Hematopoietic multipotent progenitor cell treated with erythropoietin and hydrocortisone succinate and interleukin-3 and kit ligand, for 6 days (in vitro differentiated cells): ENCODE data around the gene FILIP1L.

Experiments
- DNase-seq: peaks from one replicate; pipeline ENCODE4 v3.0.0-alpha.2; 2015

FILIP1L gene

DNA sequence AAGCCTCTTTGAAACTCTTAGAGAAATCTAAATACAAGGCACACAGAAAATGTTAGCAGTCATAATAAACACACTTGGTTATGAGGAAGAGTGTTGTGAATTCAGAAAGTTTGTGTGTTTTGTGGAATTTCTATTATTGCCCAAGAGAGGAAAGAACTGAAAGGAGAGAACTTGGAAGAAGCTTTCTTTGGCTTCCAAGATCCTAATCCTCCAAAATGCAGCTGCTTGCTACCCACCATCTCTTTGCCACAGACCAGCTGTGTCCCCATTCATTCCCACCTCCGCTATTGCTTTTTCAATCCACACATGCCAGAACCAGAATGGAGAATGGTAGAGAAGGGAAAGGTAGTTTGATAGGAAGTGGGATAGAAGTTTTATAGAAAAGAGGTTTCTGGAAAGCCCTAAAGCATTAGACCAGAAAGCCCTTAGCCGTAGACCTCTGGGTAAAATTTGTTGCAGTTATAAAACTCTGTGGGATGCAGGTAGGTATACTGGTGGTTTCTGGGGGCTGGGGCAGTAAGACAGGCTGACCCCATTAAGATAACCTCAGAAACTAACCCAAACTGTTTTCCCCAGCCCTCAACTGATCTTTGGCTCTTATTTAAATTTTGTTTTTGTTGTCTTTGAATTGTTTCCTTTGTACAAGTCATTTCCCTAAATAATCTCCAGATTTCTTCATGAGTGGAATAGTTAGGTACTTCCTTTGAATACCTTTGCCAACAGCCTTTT lies 108.5 kb downstream of the FILIP1L start:
- no peak for DNase-seq

DNA sequence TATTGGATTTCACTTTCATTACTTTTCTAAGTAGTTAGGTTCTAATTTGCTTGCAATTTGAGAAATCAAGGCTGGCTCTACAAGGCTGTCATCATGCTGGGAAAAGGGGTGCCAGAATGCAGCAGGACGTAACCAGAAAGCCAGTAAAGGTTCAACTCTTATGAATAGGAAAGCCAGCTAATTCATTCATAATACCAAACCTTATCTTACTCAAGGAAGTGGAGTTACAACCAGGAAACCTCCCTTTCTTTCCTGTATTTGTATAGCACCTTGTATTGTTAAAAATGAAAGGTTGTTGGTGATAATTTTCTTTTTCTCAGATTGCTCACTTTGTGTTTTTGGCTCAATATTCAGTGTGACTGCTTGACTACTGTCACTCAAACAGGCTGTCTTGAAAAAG lies 109.4 kb downstream of the FILIP1L start:
- DNase-seq, result no peak

DNA sequence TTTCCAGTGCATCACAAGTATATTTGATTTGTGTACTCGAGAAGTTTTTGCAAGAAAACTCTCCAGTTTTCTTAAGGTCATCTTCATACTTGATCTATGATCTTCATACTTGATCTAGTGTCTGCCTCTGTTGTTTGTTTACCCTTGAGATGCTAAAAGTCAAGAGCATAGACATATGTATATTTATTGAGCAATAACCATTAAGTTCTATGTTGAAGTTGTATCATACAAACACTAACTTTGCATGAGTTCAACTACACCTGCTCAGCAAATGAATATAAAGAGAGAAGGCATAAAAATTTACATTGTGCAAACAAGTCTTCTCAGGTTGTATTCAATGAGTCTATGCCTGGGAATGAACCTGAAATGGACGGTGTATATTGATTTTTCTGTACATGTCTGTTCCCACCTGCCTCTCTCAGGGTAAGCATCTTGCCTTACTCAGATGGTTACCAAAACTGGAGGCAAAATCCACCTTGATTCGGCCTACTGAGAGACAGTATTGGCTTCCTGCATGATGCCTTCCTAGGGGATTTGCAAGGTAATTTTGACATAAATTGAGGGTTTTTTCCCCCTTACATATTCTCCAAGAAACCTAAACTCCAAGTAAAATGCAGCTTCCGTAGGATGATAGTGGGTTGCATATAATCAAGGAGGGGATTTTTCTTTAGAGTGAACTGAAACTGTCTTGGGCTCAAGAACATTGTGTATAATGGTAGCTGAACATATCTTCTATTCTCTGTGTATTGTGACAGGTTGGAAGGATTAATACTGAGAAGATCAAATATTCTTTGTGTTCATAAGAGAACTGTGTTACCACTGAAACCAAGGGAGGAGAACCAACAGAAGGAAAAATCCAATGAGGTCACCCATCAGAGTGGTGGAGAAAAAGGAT lies 110.4 kb downstream of the FILIP1L start:
- DNase-seq, result no peak

DNA sequence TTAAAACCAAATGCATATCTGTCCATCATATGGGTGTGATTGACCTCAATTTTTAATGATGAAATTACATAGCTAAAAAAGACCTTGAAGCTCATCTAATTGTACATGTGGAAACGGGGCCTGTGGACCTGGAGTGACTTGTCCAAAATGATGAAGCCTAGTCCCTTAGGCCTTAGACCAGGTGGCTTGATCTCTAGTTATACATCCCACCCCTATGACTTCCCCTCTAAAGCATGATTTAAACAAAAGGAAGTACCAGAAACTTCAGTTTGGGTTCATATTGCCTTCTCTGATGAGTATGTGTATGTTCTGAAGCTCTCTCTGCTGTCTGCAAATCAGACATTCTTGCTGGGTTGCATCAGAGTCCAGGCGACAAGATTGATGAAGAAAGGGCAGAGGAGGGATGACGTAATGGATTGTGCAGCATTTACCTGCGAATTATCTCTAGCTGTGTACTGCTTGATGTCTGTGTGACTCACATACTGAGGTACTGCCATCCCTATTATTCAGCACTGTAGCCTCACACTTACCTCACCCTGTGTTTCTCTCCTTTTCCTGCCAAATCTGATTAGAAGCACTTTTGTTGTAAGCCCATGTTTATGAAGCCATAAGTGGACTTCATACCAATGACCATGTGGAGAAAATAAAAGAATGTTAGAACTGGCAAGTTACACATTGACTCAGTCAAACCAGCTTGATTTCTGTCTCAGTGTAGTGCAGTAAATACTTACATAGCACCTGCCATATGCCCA lies 111.5 kb downstream of the FILIP1L start:
- DNase-seq, result no peak

DNA sequence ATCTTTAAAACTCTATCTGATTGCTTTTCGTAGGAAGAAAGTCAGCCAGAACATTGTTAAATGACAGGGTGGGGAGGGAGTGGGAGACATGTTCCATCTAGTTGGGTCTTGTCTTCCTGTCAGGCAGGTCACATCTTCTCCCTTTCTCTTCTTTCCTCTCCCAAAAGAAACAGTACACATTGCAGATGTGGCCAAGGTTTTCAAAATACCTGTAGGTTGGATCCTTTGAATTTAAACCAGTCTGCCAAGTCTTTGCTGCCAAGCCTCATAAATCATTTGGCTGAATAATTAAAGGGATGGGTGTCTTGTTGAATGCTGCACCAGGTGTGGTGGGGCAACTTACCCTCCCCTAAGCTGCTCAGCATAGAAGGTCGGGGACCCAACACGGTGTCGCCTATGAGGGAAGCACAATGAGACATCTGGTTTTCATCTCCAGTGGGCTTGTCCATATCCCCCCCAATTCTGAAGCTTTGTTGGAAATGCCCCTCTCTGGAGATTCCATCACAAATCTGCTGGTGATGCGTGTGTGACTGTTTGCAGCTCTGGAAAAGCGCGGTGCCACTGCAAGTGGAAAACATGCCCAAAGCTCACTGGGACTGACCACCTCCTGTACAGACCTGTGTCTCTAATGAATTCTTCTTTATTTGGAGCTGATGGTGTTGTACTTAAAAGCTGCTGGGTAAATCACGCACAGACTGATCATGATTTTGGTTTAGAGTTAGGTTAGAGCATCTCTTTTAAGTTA lies 112.6 kb downstream of the FILIP1L start:
- DNase-seq, result no peak

DNA sequence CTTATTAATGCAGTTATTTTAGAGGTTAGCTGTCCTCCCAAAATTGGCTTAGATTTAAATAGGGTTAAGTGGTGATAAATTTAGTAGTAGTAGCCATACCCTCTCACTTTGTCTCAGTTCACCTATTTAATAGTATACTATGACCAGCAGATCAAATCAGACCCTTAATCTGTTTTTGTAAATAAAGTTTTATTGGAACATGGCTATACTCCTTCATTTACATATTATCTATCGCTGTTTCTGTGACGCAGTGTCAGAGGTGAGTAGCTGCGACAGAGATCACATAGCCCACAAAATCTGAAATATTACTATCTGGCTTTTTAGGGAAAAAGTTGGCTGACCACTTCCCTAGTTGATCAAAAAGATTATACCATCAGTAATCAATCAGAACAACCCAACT lies 113.2 kb downstream of the FILIP1L start:
- no peak for DNase-seq

DNA sequence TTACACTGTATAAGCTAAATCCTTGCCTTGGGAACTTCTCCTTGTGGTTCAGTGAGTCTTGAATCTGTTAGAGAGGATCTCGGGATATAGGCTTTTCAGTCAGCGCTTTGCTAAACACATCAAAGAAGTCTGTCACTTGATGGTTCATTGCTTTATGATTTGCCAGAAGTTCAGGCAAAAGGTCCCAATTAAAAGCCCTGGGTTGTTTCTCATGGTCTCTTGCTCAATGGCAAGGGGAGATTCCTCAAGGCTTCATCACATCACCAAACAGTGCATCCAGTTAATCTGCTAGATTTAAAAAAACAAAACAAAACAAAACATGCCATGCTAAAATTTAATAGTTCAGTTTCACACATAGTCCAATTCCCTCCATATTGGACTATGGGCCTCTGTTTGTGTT lies 114.8 kb downstream of the FILIP1L start:
- DNase-seq, result no peak

DNA sequence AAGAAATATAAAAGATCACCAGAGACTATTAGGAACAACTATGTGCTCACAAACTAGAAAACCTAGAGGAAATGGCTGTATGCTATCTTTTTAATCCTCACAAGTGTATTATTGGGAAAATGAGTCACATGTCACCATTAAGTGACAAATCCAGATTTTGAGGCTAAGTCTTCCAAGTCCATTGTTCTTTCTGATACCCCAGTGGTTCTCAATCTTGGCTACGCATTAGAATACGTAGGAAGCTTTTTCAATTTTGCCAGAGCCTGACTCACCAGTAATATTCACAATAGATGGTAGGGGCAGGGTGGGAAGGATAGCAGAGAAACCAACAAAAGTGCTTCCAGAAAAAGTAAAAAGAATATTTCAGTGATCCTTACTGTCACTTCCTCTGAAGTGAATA lies 117.0 kb downstream of the FILIP1L start:
- DNase-seq, result no peak

DNA sequence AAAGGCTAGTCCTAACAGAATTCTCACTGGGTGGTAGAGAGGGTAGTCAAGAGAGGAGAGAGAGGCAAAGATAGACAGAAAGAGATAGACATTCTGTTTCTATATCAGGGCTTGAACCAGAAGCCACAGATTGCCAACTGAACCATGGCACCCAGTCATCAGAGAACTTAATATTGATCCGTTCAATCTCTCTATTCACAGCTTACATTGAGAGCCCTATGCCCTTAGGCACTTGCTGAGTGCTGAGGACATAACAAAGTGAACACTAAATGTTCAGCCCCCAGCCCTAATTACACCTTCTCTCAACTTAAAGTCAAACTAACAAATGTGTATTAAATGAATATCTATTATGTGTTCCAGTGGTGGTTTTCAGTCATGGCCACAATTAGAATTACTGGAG lies 124.1 kb downstream of the FILIP1L start:
- DNase-seq, result no peak

DNA sequence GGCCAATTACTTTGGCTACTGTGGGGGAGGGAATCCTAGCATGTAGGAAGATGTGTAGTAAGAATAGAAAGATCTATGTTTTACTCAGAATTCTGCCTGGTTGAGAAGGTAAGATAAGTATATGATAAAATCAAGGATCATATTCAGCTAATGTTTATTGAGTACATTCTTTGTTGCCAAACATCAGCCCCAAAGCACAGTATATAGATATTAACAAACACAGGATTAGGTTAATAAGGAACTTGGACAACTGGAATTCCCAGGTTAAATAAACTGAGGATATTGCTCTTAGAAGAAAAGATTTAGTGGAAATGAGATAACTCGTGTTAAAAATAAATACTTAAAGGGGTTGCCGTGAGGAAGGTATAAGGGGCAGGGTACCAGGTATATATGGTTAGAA lies 129.6 kb downstream of the FILIP1L start:
- DNase-seq, result no peak

DNA sequence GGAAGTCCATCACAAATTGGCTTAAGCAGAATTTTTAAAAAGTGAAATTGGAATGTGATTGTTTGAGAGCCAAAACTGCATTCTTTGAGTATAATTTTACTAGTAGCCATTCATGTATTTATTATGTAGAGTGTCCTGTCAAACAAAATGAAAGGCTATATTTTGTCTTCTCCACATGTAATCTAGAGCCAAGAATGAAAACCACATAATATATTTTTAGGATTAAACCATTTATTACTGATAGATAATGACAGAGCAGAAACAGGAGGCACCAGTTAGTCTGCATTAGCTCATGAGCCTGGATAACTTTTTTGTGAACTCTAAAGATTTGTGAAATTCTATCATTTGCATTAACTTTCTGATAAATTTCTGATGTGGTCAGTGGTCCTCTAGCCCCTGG lies 130.2 kb downstream of the FILIP1L start:
- no peak for DNase-seq

DNA sequence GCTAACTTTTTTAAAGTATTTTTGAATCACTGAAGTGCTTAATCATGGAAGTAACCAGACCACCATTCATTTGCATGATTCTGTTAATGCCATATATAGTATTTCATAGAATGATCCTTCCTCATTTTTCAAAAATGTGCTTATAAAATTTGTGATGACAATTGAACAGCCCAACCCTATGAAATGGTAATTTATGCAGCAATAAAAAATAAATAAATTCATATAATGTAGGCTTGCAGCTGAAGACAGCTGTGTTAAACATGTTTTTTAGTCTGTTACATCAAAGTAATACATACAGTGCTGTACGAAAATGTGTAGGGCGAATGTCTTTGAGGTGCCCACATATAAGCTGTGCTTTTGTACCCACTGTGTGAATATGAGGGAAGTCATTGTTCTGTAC lies 131.7 kb downstream of the FILIP1L start:
- DNase-seq, result no peak

DNA sequence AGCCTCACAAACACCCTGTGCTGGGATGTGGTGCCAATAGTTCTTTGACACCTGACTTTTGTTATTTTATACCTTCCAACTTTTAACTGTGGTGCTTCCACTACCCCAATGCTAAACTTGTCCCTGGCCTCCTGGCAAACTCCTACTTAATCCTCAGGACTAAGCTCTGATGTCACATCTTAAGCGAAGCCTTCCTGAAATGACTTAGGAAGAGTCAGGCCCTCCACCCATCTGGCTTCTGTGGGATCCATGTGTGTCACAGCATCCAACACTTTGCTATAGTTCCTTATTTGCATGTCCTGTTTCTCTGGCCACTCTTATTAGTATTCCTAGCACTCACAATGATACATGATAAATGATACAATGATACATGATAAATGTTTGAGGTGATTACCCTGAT lies 133.2 kb downstream of the FILIP1L start:
- no peak for DNase-seq

DNA sequence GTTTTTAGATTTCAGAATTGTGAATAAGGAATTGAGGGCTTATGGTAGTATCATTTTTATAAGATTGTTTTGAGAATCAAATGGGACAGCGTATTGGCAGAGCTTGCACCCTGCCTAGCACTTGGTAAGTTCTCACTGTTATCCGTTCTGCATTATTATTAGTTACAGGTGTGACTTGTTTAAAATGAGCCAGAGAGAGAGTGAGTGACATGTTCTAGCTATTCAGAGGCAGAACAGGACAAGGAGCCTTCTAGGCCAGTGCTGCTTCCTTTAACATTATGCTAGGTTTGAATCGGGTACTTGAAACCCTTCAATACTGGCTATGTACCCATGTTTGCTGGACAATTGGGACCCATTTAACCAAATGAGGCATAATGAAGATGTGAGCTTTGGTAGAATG lies 133.7 kb downstream of the FILIP1L start:
- DNase-seq, result no peak

DNA sequence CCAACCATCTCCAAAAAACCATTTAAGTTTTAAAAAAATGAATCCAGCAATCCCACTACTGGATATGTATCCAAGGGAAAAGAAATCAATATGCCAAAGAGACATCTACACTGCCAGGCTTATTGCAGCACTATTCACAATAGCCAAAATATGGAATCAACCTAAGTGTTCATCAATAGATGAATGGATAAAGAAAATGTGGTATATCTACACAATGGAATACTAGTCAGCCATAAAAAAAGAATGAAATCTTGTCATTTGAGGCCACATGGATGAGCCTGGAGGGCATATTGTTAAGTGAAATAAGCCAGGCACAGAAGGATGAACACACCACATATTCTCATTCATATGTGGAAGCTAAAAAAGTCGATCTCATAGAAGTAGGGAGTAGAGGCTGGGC lies 136.1 kb downstream of the FILIP1L start:
- DNase-seq, result no peak

DNA sequence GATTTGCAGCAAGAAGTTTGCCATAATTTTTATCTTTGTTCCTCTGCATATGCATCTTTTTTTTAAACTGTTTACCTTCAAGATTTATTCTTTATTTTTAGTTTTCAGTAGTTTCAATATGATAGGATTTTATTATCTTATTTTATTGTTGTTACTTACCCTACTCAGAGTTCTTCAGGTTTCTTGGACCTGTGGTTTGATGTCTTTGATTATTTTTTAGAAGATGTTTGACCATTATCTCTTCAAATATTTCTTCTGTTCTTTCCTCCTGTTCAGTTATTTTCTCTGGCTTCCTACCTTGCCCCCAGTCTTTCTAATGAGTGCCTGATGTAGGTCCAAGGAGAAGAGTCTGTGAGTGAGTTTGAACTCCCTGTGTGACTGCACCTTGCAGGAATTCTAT lies 137.7 kb downstream of the FILIP1L start:
- no peak for DNase-seq

DNA sequence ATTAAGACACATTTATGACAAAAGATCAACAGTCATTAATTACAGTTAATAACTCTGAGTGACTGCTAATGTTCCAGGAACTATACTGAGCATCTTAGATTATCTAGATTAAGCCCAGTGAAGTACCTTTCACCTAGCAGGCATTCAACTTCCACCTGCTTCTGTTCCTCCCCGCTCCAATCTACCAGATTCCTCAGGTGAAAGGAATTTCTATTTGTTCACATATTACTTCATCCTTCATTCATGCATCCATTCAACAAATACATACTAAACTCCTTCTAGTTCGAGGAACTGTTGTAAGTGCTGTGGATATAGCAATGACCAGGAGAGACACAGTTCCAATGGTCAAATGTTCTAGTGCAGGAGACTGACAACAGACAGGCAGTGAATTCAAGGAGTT lies 139.3 kb downstream of the FILIP1L start:
- no peak for DNase-seq

DNA sequence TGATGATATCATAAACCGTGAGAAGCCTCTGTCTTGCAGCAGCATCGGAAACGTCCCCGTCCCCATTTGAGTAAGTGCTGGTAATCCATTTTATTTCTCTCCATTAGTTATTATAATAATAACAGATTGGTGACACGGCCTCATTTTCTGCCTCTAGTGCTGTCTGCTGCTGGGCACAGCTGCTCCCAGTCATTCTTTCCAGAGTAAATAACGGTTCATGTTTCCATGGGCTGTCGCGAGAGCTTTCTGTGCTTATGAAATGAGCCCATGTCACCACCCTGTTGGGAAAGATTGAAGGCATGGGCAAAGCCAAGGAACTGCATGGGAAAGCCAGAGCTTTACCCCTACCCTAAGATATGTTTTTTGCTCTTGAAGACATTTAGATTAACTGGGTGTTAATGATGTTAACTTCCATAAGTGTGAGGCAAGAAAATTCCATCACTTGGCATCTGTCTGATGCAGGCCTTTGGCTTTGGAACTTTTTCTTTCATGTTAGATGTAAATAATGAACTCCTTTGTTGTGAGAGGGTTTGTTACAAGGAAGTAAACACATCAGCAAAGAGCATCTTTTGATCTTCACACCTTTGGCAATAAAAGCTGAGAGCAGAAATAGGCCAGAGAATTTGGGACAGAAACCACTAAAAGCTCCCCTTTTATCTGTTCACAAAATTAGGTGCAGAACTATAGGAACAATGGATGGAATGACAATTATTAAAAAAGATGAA lies 141.8 kb downstream of the FILIP1L start:
- no peak for DNase-seq

DNA sequence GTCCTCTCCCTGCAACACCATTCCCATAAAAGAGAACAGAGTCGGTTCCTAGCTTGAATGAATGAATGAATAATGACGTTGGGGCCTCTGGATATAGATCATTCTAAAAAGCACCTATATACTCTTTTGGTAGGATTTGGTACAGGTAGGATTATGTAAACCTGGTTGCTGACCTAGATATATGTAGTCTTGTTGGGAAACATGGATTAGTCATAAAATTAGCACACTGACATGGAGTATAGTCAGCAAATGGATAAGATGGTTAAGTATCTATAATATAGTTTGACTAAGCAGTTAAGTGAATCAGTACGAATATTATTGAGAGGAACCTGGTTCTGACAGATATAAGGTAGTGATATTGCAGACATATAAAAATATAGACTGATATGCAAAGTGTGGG lies 142.5 kb downstream of the FILIP1L start:
- no peak for DNase-seq

DNA sequence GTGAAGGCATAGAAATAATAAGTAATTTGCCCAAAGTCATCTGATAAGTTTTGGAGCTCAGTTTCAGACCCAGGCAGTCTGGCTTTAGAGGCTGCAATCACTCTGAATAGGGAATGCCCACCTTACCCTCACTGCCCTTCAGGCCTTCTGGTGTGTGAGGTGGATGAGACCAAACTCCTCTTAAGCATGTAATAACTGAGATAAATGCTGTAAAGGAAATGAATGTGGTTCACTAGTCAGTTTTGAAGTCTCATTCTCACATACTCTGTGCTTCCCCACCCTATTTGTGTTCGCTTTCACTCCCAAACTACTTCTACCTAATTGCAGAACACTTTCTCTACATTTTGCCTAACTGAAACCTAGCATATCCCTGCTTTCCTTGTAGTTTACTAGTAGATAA lies 144.1 kb downstream of the FILIP1L start:
- DNase-seq, result no peak

DNA sequence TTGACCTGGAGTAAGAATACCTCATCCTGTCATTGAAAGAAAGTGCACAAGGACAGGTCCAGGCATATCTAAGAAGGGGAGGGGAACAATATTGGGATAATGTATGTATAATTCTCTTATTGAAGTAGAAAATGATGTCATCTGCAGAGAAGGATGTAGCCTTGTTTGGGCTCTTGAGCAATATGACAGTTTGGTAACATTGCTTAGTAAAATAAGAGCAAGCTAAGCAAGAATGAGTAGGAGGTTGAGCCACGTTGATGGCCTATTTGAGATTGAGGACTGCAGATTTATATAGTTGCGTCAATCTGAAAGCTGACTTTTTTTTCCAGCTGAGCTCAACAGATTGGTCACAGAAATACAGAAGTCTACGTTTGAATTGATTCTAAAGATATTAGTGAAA lies 145.2 kb downstream of the FILIP1L start:
- peak; percentile 35 for DNase-seq

DNA sequence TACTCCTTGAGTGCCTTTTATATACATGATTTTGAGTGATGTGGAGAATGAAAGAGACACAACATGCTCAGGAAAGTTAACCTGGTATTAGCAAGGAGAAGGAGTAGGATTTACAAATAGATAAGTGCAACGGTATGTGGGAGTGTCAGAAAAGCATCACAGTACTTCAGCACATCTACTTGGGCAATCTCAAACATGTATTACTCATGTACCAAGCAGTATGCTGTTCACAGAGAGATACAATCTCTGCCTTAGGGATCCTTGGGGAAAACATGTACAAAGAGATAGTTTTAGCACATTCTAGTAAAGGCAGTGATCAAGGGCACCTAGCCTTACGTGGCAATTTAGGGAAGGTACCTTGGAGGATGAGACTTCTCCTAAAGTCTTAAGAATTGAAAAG lies 146.5 kb downstream of the FILIP1L start:
- DNase-seq, result no peak
